HuH-7 (cell line): ENCODE data around the gene CRABP2.

Experiments
- DNase-seq: peaks from one replicate; pipeline ENCODE4 v3.0.0; 2011; ENCODE audit warnings: low spot score

The CRABP2 gene

GRCh38 chr1:156709031-156709430, 3.6 kb upstream of the CRABP2 start:
- DNase-seq, result no peak

DNA sequence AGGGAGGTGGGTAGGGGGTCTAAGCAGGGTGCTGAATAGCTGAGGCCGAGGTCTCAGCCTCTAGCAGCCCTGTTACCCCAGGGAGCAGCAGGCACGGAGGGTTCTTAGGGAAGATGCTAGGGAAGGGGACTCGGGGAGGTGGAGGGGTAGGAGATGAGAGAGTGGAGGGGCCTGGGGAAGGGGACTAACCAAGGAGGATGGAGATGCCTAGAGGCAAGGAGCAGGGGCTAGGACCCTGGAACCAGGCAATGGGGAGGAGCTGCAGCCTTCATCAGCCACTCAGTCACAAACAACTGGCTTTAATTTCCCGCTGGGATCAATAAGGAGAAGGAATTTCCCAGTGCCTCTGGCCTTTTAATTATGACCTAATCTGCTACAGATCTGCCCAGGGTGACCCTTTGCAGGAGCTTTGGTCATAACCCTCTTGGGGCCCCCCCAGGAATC, 2.9 kb upstream of the CRABP2 start:
- no peak for DNase-seq

GRCh38 chr1:156707417-156708217, 2.2 kb upstream of the CRABP2 start:
- DNase-seq, result no peak

GRCh38 chr1:156706657-156707416, 1.5 kb upstream of the CRABP2 start:
- DNase-seq, result no peak

DNA sequence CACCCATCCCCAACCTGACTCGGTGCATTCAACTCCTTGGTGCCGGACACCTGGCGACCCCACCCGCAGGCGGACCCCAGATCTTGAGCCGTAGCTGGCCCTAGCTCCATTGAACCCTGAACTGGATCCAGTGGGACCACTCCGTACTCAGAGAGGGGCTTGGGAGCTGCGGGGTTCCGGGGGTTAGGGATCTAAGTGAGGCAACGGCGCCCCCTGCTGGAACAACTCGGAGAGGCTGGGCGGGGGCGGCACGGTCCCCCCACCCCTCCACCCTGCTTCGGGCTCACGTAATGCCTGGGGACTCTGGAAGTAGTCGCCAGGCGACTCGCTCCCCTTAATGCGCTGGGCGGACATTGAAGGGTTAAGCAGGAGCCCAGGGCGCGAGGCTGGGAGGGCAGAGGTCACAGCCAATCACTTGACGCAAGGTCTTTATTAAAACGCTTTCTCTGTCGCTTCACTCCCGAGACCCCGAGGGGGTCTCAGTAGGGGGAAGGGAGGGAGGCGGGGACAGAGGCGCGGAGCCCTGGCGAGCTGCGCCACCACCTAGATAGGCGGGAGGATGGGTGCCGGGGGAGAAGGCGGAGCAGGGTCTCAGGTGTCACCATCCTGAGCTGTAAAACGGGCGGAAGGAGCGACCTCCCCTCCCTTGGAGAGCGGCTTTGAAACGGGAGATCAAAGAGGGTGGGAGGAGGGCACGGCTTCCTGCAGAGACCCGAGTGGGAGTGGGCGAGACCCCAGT, 704 bp upstream of the CRABP2 start:
- peak; percentile 90 for DNase-seq

DNA sequence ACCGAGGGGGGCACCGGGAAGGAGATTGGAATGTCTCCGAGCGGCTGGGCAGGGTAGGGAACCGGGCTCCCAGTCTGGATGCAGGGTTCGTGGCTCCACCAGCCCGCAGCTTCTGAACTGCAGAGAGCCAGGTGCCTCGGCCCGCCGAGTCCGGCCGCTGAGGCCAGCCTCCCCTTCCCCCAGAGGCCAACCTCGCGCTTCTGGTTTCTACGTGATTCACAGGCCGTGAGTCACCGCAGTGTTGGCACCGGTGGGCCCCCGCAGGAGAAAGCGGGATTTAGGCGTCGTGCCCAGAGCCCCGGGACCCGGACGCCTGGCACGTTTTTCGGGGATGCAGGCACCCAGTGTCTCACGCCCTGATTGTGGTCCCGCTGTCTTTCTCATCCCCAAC, 458 bp downstream of the CRABP2 start:
- no peak for DNase-seq

DNA sequence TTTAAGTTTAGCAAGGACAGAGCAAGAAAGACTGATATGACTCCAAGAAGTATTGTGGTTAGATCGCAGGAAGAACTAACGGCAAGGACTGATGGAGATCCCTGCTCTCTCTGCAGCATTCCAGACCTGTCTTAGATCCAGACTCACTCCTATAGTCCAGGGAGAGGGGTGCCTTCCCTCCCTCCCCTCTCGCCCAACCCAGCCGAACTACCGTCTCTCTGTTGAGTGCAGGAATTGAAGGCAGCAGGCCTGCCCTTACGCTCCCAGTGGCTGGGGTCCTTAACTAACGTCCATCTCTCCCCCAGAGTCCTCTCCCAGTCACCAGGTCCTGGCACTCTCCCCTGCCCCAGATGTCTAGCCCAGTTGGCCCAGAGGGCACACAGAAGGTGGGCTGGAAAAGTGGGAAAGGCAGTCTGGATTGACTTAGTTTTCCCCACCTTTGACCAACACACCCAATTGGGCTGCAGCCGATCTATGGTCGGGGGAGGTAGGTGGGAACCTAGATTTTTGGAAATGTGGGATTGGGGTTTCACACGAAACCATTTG, 1.1 kb downstream of the CRABP2 start:
- no peak for DNase-seq

DNA sequence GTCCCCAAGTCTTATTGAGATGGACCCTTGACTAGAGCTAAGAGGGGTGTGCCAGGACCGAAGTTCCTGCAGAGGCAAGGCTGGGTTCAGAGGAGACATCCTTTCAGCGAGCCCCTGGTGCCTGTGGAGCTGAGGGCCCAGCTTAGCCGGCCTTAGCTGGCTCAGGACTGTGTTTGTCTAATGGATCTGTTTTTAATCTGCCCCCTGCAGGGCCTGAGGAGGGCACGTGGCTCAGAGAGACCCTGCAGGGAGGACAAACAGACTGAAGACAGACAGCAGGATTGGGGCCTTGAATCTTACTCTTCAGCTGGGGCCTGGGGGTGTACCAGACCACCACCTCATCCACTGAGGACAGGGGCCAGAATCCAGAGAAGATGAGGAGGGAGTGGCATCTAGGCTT, 1.6 kb downstream of the CRABP2 start:
- DNase-seq, result no peak

DNA sequence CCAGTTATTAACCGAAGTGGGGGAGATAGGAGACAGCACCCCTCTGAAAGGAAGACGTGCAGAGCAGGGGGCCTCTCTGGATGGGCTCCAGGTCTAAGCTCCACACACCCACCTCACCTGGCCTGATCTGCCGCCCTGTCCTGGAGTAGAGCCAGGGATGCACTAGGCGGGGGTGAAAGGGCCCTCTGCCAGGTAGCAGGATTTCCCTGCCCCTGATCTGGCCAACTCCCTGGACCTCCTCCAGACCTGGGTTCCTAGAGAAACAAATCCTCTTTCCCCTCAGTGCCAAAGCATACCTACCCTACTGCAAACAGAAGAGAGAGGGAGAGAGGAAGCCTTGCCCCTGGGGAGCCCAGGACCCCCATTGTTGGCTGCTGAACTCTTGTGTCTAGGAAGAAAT, 2.0 kb downstream of the CRABP2 start:
- no peak for DNase-seq

DNA sequence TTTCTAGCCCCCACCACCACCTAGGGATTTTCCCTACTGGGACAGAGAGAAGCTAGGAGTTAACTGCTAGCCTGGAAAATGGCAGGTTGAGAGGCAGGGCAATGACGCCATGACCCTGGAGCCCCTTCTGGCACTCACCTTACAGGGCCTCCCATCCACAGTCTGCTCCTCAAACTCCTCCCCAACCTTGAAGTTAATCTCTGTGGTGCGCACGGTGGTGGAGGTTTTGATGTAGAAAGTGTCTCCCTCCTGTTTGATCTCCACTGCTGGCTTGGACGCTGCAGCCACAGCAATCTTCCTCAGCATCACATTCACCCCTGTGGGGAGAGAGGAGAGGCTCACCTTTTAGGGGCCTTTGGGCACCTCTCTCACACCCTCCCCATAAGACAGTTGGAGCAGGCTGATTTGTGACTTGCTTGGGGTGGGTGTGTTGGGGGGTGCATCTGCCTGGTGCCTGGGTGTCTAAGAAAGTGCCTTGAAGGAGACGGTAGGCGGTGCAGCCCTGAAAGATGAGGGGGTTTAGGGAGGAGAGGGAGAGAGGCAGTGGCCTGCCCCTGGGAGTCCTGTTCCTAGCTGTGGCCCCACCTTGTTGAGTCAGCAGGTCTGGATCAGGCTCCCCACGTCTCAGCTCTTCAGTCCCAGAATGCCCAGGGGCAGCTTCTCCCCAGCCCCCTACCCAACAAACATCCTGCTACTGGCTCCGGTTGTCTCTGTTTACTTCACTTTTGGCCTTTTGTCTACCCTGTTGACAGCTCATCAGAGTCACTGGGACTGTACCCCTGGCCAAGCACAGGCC, 4.4 kb downstream of the CRABP2 start:
- no peak for DNase-seq

DNA sequence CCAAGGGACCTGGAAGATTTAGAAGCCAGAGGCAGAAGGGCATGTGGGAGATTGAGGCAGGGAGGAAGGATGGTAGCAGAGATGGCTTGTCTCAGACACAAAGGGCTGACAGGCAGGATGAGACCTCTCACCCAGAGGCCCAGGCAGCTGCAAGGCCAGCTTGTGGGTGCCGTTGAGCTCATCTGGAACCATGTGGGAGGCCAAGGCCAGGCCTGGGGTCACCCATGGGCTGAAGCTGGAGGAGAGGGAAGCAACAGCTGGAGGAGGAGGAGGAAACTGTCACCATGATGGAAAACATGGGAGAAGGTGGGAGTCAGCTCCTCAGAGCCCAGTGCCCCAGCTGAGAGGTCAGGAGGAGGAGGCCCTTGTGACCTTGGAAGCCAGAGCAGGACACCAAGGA, 6.4 kb downstream of the CRABP2 start:
- no peak for DNase-seq

GRCh38 chr1:156697481-156697880, 7.9 kb downstream of the CRABP2 start:
- no peak for DNase-seq

- no peak for DNase-seq
These were observed 8.6 kb downstream of the CRABP2 start for GRCh38 chr1:156696755-156697154.

- DNase-seq, result no peak
These were observed 10.8 kb downstream of the CRABP2 start for GRCh38 chr1:156694690-156694962.

GRCh38 chr1:156693848-156694689, 11.3 kb downstream of the CRABP2 start:
- DNase-seq, result no peak

GRCh38 chr1:156692925-156693847, 12.2 kb downstream of the CRABP2 start:
- no peak for DNase-seq

DNA sequence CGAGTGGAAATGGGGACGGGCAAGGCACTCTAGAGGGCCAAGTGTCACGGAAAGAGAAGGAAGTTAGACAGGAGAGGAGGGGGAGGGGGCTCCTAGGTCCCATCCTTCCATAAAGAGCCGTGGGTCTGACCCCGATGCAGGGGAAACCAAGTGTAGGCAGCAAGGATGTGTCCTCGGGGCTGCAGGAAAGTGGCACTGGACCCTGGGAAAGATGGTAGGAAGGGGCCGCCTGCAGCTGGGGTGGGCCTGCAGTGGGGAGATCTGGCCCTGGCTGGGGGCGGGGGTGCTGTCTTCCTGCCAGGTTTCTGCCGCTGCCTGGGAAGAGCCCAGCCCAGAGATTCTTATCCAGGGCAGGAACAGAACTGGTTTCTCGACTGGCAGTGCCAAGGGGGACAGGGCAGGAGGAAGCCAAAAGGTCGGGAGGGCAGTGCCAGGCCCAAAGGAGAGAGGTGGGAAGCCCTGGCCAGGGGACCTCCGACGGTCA, 12.9 kb downstream of the CRABP2 start:
- DNase-seq, result no peak

DNA sequence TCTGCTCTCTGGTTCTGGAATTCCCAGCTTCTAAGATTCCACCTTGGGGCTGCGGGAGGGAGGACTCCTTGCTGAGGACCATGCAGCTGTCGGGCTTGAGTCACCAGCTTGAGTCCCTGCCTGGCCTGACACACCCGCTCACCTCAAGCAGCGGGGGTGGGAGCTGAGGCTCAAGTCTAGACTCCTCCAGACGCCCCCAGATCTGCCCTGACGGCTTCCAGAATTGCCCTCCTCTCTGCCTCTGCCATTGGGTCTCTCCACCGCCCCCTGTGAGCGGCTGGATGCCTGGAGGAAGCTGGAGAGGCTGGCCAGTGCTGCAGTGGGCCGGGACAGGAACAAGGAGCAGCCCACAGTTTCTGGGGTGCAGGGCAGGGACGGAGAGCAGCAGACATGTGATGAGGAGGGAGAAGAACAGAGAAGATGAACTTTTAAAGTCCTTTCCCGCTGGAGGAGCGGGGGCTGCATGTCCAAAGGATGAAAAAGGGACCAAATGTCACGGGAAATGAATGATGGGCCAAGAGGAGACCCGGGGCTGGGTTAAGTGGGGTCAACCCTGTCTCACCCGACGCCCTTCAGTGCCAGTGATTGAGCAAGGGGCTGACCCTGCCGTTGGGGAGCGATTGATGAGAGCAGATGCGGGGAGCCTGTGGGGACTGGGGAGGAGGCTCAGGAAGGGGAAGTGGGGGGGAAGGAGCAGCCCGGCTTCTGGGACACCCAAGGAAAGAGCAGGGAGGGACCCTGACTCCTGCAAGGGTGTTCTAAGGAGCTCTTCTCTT, 13.5 kb downstream of the CRABP2 start:
- DNase-seq, result no peak

DNA sequence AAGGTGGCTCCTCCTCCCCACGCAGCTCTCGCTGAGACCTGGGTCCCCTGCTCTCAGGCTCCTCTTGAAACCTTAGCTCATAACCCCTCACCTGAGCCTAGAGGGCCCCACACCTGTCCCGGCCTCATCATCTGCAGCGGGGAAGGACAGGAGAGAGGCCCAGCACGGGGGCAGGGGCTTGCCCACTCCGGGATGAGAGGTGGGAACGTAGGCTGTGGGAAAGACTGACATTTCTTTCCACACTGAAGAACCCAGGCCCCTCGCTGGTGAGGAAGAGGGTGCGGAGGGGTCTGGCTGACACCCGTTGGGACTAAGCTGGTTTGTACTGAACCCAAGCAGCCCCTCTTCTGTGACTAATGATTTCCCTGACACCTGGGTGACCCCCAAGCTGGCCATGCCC, 14.2 kb downstream of the CRABP2 start:
- DNase-seq, result no peak
